Measurements from ENCODE around the gene SLC39A2. TPM values are rescaled to one million over a fixed set of nuclear protein-coding genes. Genes with fewer than 3 reads are reported as not detected.

The SLC39A2 gene
- total RNA-seq, 4 donors from 2014 or later, result not detected

DNA sequence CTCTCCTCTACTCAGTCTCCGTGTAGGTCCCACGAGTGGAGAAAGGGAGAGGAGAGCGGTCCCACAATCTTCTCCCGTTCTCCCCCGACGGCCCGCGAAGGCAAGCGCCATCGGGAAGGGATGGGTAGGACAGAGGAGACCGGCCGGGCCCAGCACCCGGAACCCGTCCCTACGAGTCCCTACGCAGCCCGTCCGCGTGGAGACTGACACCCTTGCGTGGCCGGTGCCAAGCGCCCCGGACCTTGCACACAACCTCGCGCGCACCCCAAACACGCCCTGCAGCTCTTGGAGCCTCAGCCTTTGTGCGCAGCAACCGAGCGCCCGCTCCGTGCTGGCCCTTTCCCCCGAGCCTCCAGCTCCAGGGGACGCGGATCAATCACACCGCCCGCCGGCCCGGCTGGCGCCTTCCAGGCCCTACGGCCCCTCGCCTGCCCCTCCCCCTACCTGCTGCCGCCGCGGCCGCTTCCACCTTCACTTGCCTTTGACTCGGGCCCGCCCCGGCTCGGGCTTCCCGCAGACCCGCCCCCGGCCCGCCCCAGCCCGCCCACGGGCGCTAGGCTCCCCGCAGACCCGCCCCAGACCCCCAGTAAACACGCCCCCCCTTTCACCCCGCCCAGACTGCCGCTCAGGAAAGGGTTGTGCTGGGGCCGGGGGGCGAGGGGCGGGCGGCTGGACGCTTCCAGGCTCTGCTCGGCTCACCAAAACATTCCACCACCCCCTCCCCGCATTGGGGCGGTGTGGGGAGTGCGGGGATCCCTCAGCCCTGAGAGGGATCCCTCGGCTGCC lies 25.7 kb downstream of the SLC39A2 start, which contains the start of gene NDRG2:
TSS of gene NDRG2 (minus strand) at position 477 of the 786 bp plus-strand sequence. CDS start 1,746 bp downstream, outside the sequence.
- 1% methylated on average over 33 to 43 of the region's 72 CpGs for whole genome bisulfite sequencing, 2 donors
- Histone ChIP-seq H3K27ac (peak within 1 kb of the TSS; percentile 92 to 99 (median 96)), H3K27me3 (no peaks in the 10 kb centered on the region), H3K4me3 (peak within 1 kb of the TSS; percentile 65 to 76 (median 75)), H3K9me3 (no peaks in the 10 kb centered on the region), H3K36me3 (peaks cover 0 to 26% (median 2%) of the 10 kb centered on the region in 3 donors), H3K4me1 (peaks cover 0 to 67% (median 15%) of the 10 kb centered on the region in 4 donors)
- DNase-seq (ENCODE audit: low spot score in 2 of 2), result peak; percentile 71 to 72
- TF ChIP-seq, protein P1, sequence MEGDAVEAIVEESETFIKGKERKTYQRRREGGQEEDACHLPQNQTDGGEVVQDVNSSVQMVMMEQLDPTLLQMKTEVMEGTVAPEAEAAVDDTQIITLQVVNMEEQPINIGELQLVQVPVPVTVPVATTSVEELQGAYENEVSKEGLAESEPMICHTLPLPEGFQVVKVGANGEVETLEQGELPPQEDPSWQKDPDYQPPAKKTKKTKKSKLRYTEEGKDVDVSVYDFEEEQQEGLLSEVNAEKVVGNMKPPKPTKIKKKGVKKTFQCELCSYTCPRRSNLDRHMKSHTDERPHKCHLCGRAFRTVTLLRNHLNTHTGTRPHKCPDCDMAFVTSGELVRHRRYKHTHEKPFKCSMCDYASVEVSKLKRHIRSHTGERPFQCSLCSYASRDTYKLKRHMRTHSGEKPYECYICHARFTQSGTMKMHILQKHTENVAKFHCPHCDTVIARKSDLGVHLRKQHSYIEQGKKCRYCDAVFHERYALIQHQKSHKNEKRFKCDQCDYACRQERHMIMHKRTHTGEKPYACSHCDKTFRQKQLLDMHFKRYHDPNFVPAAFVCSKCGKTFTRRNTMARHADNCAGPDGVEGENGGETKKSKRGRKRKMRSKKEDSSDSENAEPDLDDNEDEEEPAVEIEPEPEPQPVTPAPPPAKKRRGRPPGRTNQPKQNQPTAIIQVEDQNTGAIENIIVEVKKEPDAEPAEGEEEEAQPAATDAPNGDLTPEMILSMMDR (IDR thresholded peaks at IDR 0.05), result no peak
- TF ChIP-seq POLR2A (IDR thresholded peaks at IDR 0.05), result peak in 1 of 2 donors; percentile 49
- TF ChIP-seq EP300 (IDR thresholded peaks at IDR 0.05), result peak in 1 of 2 donors; percentile 59

DNA sequence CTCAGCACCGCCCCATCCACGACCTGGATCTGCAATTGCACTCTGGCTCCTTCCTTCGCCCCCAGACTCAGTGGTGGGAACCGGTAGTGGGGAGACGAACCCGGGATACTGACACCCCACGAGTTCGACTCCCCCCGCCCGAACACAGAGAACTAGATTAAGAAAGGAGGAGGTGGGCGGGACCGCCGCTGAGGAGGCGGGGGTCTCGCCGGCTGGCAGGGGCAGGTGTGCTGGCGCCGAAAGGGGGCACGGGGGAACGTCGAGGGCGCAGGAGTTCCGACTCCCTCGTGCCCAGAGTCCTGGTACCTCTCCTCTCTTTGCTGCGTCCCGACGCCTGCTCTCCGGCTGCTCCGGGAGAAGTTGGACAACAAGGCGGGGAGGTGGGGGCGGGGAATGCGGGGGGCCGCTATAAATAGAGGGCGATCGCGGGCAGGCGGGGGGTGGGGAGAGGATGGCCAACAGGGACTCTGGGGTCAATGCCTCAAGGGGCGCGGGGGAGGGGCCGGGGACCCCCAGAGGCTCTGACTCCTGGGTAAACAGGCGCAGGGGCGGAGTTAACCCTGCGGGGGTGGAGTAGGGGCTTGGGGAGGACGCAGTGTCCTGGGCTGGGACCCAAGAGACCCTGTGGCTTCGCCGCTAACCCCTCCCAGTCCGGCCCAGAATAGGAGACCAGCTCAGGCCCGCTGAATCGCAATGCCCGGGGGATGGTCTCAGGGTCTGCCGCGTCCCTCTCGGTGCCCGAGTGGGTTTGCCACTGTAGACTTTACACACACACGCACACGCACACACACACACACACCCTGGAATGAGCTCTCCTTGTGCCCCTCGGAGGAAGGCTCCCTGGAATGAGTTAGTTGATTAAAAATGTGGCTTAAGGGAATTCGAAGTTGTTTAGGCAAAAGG lies 26.5 kb downstream of the SLC39A2 start:
- 1 to 7% methylated on average over 30 to 42 of the region's 58 CpGs for WGBS, 2 donors
- Histone ChIP-seq H3K27me3 (no peaks in the 10 kb centered on the region), H3K9me3 (no peaks in the 10 kb centered on the region), H3K27ac (peak overlapping the region; percentile 92 to 99 (median 96)), H3K4me1 (peaks cover 0 to 64% (median 15%) of the 10 kb centered on the region in 4 donors), H3K4me3 (peak overlapping the region; percentile 65 to 76 (median 75)), H3K36me3 (peaks cover 0 to 18% (median 0%) of the 10 kb centered on the region in 3 donors)
- DNase-seq (ENCODE audit: low spot score in 2 of 2), result peak; percentile 64 to 77
- TF ChIP-seq POLR2A (IDR thresholded peaks at IDR 0.05) (peak in 1 of 2 donors; percentile 19), EP300 (IDR thresholded peaks at IDR 0.05) (peak in 1 of 2 donors; percentile 65)
- TF ChIP-seq, protein P1 (IDR thresholded peaks at IDR 0.05), result peak in 2 of 5 experiments; percentile 23 to 40

DNA sequence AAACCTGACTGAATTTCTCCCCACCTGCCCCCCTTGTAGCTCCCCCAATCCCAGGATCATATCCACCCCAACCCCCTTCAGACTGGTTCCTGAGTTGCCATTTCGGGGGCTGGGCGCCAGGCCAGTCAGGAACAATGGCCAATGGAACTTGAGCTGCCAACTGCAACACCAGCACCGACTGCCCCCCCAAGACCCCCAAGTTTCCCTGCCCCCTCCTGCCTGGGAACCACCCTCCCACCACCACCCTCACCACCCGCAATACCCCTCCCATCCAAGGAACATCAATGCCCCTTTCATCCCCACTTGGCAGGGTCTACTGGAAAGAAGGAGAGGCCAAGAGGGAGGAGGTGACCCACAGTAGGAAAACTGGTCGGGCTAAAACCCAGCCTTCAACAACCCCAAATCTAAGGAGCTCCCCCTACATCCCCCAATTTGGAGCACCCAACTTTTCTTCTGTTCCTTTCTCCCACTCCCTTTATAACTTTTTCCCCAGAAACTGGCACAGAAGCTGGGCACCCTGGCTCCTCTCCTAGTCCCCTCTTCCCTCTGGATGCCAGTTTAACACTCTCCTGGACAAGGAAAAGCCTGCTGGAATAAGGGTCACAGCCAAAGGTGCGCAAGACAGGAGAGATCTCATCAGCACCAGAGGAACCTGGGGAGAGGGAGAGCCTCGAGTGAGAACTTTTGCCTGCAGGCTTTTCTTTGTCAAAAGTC lies 27.3 kb downstream of the SLC39A2 start:
- Histone ChIP-seq H3K27me3 (no peaks in the 10 kb centered on the region), H3K27ac (peak overlapping the region; percentile 92 to 99 (median 96)), H3K4me3 (peak overlapping the region; percentile 65 to 76 (median 75)), H3K9me3 (no peaks in the 10 kb centered on the region), H3K36me3 (peaks cover 0 to 10% (median 0%) of the 10 kb centered on the region in 3 donors), H3K4me1 (peaks cover 0 to 56% (median 14%) of the 10 kb centered on the region in 4 donors)
- TF ChIP-seq, protein P1 (IDR thresholded peaks at IDR 0.05), result no peak
- TF ChIP-seq POLR2A (IDR thresholded peaks at IDR 0.05) (no peak), EP300 (IDR thresholded peaks at IDR 0.05) (peak in 1 of 2 donors; percentile 8)
- 34 to 41% methylated on average over 7 of the region's 7 CpGs for WGBS, 2 donors
- peak in 1 of 2 donors; percentile 40 for DNase-seq (ENCODE audit: low spot score in 2 of 2)

DNA sequence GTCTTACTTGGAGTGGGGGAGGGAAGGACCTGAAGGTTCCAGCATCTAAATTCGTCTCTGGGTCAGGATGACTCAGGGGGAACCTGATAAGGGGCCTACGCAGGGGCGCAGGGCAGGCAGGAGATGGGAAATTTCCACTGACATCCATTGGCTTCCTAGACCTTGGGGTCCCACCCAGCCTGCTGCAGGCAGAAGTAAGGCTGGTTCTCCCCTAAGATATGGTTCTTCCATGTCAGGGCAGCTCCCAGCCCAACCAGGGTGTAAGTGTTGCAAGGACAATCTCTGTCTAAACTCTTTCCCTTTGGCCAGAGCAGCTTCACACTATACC lies 27.9 kb downstream of the SLC39A2 start:
- peak overlapping the region in 2 of 4 donors; percentile 65 to 75 for H3K4me3 ChIP-seq
- no peak for DNase-seq (ENCODE audit: low spot score in 2 of 2)
- 22 to 52% methylated on average over 3 of the region's 3 CpGs for WGBS, 2 donors

More for the DNA sequence above, 27.9 kb downstream of the SLC39A2 start:
- H3K9me3 ChIP-seq, result no peaks in the 10 kb centered on the region
- H3K4me1 ChIP-seq, result peaks cover 0 to 50% (median 13%) of the 10 kb centered on the region in 4 donors
- H3K27ac ChIP-seq, result peak overlapping the region; percentile 92 to 99 (median 96)
- peaks cover 0 to 5% (median 0%) of the 10 kb centered on the region in 3 donors for H3K36me3 ChIP-seq
- H3K27me3 ChIP-seq, result no peaks in the 10 kb centered on the region
- TF ChIP-seq EP300 (IDR thresholded peaks at IDR 0.05) (no peak), POLR2A (IDR thresholded peaks at IDR 0.05) (no peak)
- TF ChIP-seq, protein P1 (IDR thresholded peaks at IDR 0.05), result no peak

Measured in tibial nerve (tissue), 4 donors.